ENCODE results near the gene SLC36A2.

- TF ChIP-seq BACH2 (CRISPR knock-in tag; IDR thresholded peaks at IDR 0.05; ENCODE audit: borderline replicate concordance) (no peak), TSHZ2 (CRISPR knock-in tag; IDR thresholded peaks at IDR 0.05) (no peak), ZNF8 (CRISPR knock-in tag; IDR thresholded peaks at IDR 0.05) (no peak), CREB5 (CRISPR knock-in tag; IDR thresholded peaks at IDR 0.05; ENCODE audit: low read depth) (no peak), PATZ1 (CRISPR knock-in tag; IDR thresholded peaks at IDR 0.05; ENCODE audit: borderline replicate concordance) (no peak), TCF4 (CRISPR knock-in tag; IDR thresholded peaks at IDR 0.05; ENCODE audit: borderline replicate concordance) (no peak)
Measured at GRCh38 chr5:151267491-151268260, 79.7 kb downstream of the SLC36A2 start.

Measured in SK-N-SH treated with all-trans-retinoic acid at 6 μM for 48 hours (cell line).